ENCODE data around the gene DTX1.

DNA sequence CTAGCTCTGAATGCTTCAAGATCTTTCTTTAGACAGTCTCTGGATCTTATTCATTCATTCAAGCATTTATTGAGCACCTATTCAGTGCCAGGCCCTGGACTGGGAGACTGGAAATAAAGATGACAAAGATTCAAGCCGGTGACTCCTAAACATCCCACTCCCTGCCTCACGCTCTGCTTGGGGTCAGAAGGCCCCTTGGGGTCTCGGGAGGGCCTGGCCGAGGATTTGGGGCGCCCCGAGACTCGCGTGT, 224 bp upstream of the DTX1 start:
- TF ChIP-seq, protein P1, sequence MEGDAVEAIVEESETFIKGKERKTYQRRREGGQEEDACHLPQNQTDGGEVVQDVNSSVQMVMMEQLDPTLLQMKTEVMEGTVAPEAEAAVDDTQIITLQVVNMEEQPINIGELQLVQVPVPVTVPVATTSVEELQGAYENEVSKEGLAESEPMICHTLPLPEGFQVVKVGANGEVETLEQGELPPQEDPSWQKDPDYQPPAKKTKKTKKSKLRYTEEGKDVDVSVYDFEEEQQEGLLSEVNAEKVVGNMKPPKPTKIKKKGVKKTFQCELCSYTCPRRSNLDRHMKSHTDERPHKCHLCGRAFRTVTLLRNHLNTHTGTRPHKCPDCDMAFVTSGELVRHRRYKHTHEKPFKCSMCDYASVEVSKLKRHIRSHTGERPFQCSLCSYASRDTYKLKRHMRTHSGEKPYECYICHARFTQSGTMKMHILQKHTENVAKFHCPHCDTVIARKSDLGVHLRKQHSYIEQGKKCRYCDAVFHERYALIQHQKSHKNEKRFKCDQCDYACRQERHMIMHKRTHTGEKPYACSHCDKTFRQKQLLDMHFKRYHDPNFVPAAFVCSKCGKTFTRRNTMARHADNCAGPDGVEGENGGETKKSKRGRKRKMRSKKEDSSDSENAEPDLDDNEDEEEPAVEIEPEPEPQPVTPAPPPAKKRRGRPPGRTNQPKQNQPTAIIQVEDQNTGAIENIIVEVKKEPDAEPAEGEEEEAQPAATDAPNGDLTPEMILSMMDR (IDR thresholded peaks at IDR 0.05 in 4 of 5, conservative IDR thresholded peaks at IDR 0.05 in 1 of 5): no peak
- no peak for TF ChIP-seq POLR2A (IDR thresholded peaks at IDR 0.05)
